HG02588 (cell line): ENCODE measurements around the gene TARS3.

Source experiments
- ATAC-seq: cut with Tn5 transposase; IDR thresholded peaks from one replicate; pipeline ENCODE4 v1.9.1; 2021; ENCODE audit warnings: mild to moderate bottlenecking, moderate library complexity; ENCODE audit not compliant: unreplicated experiment

TARS3 gene

GRCh38 chr15:101625980-101626379 is 98.3 kb downstream of the TARS3 start:
- no peak for ATAC-seq

GRCh38 chr15:101625184-101625583 is 99.1 kb downstream of the TARS3 start:
- ATAC-seq, result no peak

GRCh38 chr15:101623367-101624304 is 100.6 kb downstream of the TARS3 start:
- ATAC-seq, result no peak

DNA sequence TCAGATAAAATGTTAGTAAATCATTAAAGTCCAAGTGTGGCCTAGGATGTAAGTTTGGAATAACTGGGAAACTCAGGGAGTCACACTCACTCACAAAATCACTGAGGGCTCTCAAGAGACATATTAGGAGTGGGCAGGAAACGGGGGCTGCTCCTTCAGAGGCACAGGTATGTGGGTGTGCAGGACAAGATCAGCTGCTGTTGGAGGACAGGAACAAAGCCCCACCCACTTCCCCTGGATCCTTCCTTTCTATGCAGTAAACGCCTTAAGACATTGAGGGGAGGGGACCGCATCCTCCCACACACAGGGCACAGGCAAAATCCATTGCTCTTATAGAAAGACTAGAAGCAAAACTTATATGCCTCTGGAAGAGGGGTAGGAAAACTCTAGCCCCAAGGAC is 102.3 kb downstream of the TARS3 start:
- ATAC-seq, result no peak

DNA sequence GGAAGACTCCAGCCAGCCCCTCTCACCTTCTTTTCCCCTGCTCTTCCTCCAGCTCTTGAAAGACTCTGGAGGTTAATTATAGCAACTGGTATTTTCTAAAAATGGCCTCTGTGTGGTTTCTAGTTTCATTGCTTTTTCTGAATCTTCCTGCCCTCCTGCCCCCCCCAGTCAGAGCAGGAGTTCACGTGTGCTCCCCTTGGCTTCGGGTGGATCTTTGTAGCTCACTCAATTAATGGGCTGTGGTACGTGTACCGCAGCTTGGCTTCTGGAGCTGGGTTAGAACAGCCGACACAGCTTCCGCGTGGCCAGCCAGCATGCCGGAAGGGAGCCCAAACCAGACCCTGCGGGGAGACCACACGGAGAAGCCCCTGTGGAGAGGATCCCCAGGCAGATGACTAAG is 103.6 kb downstream of the TARS3 start:
- no peak for ATAC-seq

GRCh38 chr15:101619615-101619865 is 104.7 kb downstream of the TARS3 start:
- ATAC-seq, result no peak

GRCh38 chr15:101618851-101619614 is 105.2 kb downstream of the TARS3 start:
- no peak for ATAC-seq

- ATAC-seq, result no peak
Observed at GRCh38 chr15:101618076-101618475, 106.2 kb downstream of the TARS3 start.

DNA sequence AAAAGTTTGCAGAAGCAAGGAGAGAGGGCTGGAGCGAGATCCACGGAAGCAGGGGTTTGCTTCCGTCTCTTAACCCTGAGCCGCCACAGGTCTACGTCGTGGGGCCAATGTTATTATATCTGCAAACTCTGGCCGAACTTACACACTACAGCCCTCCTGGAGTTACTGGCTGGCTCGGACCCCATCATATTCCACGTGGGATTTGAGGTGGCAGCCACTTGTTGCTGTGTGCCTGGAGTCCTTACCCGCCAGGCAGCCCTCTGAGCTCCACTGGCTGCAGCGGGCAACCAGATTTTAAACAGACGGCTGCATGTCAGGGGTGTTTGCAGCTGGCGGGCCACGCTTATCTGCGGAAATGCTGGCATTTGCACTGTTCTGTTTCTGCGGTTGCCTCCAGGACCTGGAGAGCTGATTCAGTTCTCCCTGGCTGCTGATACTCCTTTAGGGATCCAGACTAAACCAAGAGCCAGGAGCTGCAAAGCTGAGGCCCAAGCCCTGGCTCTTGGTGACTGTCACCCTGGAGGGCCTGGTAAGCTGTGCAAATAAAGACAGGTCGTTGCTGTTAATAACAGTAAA is 106.8 kb downstream of the TARS3 start:
- no peak for ATAC-seq

- ATAC-seq, result no peak
Observed at GRCh38 chr15:101615986-101616848, 108.1 kb downstream of the TARS3 start.

DNA sequence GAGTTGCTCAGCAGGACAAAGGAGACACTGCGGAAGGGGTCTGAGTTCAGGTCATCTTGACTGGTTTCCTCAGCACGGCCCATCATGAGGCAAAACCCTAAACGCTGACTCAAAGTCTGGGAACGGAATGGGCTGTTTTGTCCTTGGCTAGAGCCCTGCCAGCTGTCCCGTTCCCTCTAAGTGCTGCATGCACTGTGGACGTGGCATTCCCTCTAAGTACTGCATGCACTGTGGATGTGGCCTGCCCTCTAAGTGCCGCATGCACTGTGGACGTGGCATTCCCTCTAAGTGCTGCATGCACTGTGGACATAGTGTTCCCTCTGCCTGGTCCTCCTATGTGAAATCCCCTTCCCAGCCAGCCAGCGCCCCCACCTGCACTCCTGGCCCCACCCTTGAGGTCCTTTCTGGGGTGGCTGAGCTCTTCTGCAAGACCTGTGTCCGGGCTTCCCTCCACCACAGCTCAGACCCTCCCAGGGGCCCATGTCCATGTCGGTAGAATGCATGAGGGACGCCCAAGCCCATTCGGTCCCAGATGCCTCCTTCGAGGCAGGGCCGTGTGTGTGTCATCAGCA is 108.8 kb downstream of the TARS3 start:
- no peak for ATAC-seq

DNA sequence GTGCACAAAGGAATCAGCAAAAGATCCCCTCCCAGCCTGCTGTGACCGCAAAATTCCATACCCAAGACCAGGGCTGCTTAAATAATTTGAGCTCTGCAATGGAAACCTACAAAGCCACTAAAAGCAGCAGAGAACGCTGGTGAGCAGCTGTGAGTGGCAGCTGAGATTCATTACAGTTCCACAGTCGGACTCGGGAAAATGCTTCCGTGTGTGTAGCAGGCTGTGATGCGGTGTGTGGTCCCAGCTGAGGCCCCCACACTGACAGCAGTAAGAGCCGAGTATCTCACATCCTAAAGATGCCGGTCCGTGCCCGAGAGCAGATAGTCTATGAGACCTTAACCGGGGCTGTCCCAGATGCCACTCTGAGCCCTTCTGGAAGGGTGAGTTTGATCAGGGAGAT is 109.5 kb downstream of the TARS3 start:
- ATAC-seq, result no peak

DNA sequence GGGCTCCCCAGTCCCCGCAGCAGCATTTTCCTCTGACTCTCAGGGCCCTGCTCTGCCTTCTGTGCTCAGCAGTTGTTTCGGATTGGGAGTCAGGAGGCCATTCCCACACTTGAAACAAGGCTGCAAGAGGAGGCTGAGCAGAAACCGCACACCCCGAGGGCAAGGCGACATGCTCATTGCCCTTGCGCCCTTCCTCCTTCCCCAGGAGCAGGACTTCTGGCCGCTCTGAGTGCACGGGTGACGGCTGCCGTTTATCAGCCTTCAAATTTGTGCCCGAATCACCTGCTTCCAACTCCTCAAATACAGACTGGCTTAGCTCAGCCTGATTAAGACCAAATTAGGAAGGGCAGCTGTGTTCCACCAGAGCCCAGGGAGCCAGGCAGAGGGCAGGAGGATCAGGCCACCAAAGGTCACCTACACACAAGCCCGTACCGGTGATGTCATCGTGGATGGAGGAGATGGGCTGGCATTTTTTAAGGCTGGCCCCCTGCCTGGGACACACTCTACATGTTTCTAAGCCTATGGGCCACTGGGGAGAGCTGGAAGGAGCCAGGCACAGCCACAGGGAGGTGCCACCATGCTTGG is 110.2 kb downstream of the TARS3 start:
- no peak for ATAC-seq

DNA sequence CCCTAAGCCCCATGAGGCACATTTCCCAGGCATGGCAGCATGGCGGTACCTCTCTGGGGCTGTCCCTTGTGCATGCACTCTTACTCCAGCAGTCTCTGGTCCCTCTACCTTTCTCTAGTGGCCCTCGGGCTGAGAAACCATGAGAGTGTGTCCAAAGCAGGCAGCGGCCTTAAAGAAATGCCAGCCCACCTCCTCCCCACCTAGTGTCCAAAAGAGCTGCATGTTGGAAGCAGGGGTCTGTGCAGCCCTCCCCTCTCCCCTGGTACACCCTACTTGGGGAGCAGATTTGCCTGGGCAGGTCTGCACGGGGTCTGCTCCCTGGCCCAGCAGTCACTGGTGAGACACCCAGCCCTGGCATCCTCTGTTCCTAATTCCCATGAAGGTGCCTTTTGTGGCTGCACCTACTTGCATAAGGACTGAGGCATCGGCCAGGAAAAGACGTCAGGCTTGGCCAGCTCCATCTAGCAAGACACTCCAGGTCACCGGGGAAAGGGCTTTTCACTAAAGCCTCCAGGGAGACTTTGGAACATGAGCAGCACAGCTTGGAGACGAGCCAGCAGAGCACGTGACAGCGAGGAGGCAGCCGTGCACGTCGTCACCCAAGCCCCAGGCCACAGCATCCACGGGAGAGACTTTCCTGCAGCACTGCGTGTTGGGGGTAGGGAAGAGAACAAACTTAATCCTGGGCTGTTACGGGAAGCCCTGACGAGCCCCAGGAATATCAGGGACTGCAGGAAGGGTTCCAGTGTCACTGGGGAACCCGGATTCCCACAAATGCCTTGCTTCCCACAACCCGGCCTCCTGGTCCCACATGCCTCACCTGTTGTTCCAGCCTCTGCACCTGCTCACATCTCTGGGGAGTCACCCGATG is 110.9 kb downstream of the TARS3 start:
- ATAC-seq, result no peak

DNA sequence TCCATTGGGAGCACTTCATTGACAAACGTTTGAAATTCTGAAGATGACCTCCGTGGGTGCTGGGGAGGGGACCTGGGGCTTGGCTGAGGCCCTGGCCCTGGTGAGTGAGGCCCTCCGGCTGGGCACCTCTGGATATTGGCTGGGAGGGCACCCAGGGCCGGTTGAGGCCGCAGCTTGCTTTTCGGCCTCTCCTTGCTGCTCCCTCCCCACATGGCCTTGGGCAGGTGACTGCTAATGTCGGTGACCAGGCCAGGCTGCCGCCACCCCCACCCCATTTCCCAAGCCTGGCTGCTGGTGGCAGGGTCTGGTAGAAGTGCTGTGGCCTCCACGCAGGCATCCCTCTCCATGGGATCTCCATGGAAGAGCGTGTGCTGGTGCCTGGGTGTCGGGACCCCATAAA is 111.6 kb downstream of the TARS3 start:
- no peak for ATAC-seq

DNA sequence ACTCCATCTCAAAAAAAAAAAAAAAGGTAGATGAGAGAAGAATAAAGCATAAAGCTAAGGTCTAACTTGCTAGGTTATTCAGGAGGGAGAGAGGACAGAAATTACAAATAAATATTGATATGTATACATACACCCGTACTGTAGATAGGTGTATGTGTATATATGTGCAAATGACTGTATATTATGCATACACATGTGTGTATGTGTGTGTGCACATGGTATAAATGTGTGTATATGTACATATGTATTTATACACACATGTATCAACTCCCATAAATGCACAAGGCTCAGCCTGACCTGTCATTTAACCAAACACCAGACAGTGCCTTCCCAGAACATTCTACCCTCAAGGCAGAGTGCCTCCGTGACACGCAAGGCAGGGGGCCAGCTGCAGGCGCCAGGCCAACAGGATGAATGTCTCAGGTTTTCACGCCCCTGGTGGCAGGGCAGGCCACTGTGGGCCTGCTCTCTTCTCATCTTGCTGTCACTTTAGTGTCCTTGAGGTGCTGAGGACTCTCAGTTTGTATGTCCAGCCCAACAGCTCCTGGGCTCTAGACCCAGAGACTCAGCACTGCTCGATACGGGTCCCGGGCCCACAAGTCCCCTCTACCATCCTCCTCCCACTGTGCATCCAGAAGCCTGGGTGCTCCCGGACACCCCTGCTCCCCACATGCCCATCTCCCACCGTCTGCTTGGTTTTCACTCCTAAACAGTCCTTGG is 112.5 kb downstream of the TARS3 start:
- ATAC-seq, result no peak

DNA sequence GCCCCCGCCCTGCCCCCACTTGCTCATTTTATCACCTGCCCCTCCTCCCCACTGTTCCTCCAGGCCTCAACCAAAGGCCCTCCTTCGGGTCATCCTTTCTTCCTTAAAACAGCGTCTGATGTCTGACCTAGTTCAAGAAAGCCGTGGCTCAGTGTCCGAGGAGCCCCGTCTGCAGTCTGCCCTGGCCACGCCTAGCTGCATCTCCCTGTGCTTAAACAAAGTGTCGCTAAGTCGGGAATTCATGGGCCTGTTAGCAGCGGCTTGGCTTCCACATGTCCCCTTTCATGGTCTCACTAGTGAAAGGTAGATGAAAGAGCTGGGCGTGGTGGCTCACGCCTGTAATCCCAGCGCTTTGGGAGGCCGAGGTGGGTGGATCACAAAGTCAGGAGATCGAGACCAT is 113.3 kb downstream of the TARS3 start:
- ATAC-seq, result no peak

DNA sequence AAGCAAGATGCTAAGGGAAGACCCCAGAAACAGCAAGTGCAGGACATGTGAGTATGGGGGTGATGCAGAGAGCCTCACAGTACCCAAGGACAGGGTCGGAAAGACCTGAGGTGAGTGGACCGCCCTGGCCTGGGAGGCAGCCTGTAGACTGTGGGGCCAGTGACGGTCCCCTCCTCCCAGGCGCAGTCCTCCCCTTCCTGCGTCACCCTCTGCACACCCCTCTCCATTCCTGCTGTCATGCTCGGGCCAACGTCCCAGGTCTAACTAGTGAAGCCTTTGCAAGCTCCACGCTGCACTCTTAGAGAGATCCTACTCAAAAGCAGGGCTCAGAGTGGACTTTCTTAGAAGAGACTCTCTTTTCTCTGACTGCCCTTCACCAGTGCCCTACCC is 113.7 kb downstream of the TARS3 start:
- no peak for ATAC-seq
